H1 (cell line): ENCODE results near the gene ADGRV1.

Experiments used
- CEBPB ChIP-seq: IDR thresholded peaks from 2 replicates; pipeline ENCODE4 v1.6.1; 2012; ENCODE audit warnings: low read depth, low read length
- EGR1 ChIP-seq: IDR thresholded peaks from 2 replicates; pipeline ENCODE4 v1.6.1; 2011; ENCODE audit warnings: low read depth, low read length, borderline replicate concordance
- JUN ChIP-seq: IDR thresholded peaks from 2 replicates; pipeline ENCODE4 v1.6.1; 2011; ENCODE audit warnings: low read depth, mild to moderate bottlenecking, improper control_type of control experiment, low read length
- KDM1A ChIP-seq: fragments of 200-600, 300-600 bp; sonication (generic); IDR thresholded peaks from 2 replicates; pipeline ENCODE4 v1.7.1; 2016; ENCODE audit warnings: mild to moderate bottlenecking, low read length, borderline replicate concordance
- POLR2A ChIP-seq, 2 experiments: IDR thresholded peaks; 1 replicate in 1 of 2; 2 replicates in 1 of 2; pipeline ENCODE4 v1.6.1; 2011; ENCODE audit warnings: low read depth in 2 of 2, low read length in 2 of 2, mild to moderate bottlenecking in 2 of 2; ENCODE audit errors: control extremely low read depth in 1 of 2
- POLR2AphosphoS5 ChIP-seq: IDR thresholded peaks from 2 replicates; pipeline ENCODE4 v1.6.1; 2011; ENCODE audit warnings: low read depth, low read length
- TAF1 ChIP-seq: IDR thresholded peaks from 2 replicates; pipeline ENCODE4 v1.6.1; 2011; ENCODE audit warnings: mild to moderate bottlenecking, low read depth, low read length
- YY1 ChIP-seq: IDR thresholded peaks from 2 replicates; pipeline ENCODE4 v1.6.1; 2011; ENCODE audit warnings: low read depth, mild to moderate bottlenecking, low read length
- ZNF274 ChIP-seq: IDR thresholded peaks from 2 replicates; pipeline ENCODE4 v1.7.0; 2012; ENCODE audit warnings: low read length, borderline replicate concordance; ENCODE audit errors: extremely low read depth
- TF ChIP-seq, protein P1 (sequence below), 3 experiments: IDR thresholded peaks; 1 replicate in 2 of 3; 2 replicates in 1 of 3; pipeline versions ENCODE4 v1.5.1 to v1.6.1; 2011; ENCODE audit warnings: low read length in 3 of 3, mild to moderate bottlenecking in 3 of 3, inconsistent platforms in 2 of 3, low read depth in 1 of 3, moderate library complexity in 1 of 3; ENCODE audit not compliant: insufficient read depth in 1 of 3; ENCODE audit errors: control extremely low read depth in 1 of 3
- TF ChIP-seq, protein P2 (sequence below): IDR thresholded peaks from 2 replicates; pipeline ENCODE4 v1.6.1; 2012; ENCODE audit warnings: inconsistent platforms
- TF ChIP-seq, protein P3 (sequence below): IDR thresholded peaks from 2 replicates; pipeline ENCODE4 v1.6.1; 2012; ENCODE audit warnings: low read length, inconsistent platforms

DNA sequence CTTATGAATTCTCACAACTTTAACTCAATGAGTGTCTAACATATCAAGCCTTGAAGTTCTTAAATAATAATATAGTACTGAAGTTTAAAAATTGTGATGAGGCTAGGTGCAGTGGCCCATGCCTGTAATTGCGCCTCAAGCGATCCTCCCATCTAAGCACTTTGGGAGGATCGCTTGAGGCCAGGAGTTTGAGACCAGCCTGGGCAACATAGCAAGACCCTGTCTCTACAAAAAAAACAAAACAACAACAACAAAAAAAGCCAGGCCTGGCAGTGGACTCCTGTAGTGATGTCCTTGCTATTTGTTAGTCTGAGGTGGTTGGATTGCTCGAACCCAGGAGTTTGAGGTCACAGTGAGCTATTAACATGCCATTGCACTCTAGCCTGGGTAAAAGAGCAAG lies 98.4 kb downstream of the ADGRV1 start:
- TF ChIP-seq ZNF274 (no peak), YY1 (no peak), POLR2AphosphoS5 (no peak), EGR1 (no peak), CEBPB (no peak), POLR2A (IDR thresholded peaks at IDR 0.05; ENCODE audit: control extremely low read depth in 1 of 2, low read depth in 2 of 2, low read length in 2 of 2) (no peak), KDM1A (no peak), TAF1 (no peak), JUN (no peak)
- TF ChIP-seq, protein P1, sequence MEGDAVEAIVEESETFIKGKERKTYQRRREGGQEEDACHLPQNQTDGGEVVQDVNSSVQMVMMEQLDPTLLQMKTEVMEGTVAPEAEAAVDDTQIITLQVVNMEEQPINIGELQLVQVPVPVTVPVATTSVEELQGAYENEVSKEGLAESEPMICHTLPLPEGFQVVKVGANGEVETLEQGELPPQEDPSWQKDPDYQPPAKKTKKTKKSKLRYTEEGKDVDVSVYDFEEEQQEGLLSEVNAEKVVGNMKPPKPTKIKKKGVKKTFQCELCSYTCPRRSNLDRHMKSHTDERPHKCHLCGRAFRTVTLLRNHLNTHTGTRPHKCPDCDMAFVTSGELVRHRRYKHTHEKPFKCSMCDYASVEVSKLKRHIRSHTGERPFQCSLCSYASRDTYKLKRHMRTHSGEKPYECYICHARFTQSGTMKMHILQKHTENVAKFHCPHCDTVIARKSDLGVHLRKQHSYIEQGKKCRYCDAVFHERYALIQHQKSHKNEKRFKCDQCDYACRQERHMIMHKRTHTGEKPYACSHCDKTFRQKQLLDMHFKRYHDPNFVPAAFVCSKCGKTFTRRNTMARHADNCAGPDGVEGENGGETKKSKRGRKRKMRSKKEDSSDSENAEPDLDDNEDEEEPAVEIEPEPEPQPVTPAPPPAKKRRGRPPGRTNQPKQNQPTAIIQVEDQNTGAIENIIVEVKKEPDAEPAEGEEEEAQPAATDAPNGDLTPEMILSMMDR (IDR thresholded peaks at IDR 0.05; ENCODE audit: control extremely low read depth in 1 of 3, insufficient read depth in 1 of 3, low read depth in 1 of 3, low read length in 3 of 3), result no peak
- TF ChIP-seq, protein P2, sequence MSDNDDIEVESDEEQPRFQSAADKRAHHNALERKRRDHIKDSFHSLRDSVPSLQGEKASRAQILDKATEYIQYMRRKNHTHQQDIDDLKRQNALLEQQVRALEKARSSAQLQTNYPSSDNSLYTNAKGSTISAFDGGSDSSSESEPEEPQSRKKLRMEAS, result no peak
- TF ChIP-seq, protein P3, sequence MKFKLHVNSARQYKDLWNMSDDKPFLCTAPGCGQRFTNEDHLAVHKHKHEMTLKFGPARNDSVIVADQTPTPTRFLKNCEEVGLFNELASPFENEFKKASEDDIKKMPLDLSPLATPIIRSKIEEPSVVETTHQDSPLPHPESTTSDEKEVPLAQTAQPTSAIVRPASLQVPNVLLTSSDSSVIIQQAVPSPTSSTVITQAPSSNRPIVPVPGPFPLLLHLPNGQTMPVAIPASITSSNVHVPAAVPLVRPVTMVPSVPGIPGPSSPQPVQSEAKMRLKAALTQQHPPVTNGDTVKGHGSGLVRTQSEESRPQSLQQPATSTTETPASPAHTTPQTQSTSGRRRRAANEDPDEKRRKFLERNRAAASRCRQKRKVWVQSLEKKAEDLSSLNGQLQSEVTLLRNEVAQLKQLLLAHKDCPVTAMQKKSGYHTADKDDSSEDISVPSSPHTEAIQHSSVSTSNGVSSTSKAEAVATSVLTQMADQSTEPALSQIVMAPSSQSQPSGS, result no peak
